ENCODE data around the gene TPCN2.

The TPCN2 gene

GRCh38 chr11:69058511-69059270 is 10.0 kb downstream of the TPCN2 start:
- DNase-seq, result no peak

DNA sequence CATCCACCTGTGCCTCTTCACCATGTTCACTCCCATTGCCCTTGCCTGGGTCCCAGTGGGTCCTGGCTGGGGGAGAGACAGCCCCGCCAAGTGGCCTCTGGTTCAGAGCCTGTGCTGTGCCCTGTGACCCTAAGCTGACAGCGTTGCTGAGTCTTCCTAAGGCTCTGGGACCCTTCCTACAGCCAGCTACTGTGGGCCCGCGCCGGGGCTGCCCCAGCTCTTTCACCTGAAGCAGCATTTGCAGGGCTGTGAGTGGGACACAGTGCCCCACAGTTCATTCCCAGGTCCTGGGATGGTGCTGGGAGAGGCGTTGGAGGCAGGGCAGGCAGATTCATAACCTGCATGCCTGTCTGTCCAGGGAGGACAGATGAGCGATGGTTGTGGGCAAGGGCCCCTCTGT is 10.7 kb downstream of the TPCN2 start:
- DNase-seq, result no peak

GRCh38 chr11:69059985-69060384 is 11.3 kb downstream of the TPCN2 start:
- no peak for DNase-seq

- no peak for DNase-seq
These were observed 12.3 kb downstream of the TPCN2 start for GRCh38 chr11:69060806-69061712.

DNA sequence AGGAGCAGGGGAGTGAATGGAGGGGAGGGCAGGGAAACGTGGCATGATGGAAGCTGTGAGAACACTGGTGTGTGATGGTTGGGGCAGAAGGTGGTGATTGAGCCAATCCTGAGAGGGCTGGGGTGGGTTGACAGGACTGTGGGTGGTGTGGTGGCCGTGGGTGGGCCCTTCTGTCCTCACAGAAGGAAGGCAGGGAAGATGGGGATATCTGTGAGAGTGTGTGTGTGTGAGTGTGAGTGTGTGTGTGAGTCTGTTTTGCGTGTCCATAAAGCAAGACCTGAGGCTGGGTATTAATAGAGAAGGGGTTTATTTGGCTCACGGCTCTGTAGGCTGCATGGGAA is 13.0 kb downstream of the TPCN2 start:
- no peak for DNase-seq

DNA sequence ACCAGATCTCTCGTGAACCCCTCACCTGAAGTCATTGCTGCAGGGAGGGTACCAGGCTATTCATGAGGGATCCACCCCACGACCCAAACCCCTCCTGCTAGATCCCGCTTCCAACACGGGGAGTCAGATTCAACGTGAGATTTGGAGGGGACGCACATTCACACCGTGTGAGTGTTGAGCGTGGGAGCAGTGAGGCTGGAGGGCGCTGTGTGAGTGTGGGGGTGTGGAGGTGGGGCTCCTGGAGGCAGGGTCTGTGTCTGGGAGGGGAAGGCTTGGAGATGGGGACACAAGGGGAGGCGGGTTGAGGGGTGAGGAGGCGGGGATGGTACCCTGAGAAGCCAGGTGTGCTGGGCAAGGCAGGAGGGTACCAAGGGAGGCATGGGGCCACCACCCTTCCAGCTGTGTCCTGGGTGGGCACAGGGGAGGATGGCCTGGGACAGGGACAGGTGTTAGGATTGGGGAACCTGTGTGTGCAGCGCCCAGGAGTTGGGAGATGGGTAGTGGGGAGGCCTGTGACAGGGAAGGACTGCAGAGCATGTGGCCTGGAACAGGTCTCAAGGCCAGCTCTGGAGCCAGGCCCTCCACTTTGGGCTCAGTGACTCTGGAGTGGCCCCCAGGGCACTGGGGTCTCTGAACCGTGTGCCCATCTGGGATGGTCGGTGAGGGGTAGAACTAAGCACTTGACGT is 13.6 kb downstream of the TPCN2 start:
- DNase-seq, result no peak

- no peak for DNase-seq
These were observed 14.3 kb downstream of the TPCN2 start for GRCh38 chr11:69062873-69063651.

- DNase-seq, result no peak
These were observed 15.0 kb downstream of the TPCN2 start for GRCh38 chr11:69063652-69064260.

DNA sequence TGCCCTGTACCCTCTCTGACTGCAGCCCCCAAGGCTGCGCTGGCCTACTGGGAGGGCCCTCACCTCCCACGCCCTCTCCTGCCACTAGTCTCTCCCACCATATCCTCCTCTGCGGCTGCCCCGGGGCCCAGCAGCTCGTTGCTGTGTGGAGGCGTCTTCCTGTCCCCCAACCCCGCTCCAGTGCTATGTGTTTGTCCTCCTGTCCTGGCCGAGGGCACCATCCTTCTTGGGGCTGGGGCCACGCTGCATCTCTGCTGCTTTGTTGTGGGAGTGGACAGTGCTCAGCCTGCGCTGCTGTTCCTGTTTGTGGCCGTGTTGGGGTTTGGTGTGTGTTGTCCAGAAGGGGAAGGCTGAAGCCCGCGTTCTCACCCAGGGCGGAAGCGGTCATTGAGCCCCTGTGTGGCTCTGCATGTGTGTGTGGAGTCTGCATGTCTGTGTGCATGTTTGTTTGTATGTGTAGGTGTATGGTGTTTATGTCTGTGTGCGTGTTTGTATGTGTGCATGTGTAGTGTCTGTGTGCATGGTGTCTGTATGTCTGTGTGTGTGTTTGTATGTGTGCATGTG is 15.7 kb downstream of the TPCN2 start:
- no peak for DNase-seq

- DNase-seq, result no peak
These were observed 16.5 kb downstream of the TPCN2 start for GRCh38 chr11:69065147-69065710.

DNA sequence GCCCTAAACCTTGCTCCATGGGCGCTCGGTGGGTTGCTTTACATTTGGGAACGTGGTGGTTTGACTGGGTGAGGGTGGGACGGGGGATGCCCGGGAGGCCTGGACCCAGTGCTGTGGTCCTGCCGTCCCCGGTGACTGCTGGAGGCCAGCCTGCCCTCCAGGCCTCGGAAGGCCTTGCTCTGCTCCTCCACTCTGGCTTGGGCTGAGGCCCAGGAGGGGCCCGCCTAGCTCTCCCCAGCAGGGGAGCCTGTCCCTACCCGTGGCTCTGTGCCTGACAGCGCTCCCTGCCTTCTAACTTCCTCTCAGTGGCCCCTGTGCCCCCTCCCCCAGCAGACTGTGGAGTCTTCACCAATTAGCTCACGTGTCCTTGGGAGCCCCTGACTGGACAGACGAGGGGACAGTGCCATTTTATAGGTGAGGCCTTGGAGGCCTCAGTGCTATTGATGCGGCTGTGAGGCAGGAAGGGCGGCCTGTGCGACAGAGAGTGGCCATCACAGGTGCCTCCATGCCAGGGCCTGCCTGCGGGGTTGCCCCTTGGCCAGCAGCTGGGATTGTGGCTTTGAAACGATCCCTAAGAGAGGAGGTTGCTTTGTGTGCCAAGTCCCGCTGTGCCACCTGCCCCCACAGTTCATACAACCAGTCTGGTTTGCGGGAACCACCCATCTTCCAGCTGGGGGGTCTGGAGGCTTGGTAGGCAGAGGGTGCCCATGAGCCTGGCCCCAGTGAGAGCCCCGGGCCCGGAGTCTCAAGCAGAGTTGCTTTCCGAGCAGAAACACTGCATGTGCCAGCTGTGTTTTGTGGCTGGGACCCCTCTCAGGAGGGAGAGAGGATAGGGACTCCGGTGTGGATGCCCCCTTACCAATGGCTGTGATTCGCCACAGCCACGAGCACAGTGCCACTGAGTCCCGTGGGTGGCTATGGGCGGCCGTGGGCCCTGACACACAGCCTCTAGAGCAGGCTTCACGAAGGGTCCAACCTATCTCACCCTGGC is 17.7 kb downstream of the TPCN2 start:
- no peak for DNase-seq

- no peak for DNase-seq
These were observed 18.5 kb downstream of the TPCN2 start for GRCh38 chr11:69067200-69067599.

- DNase-seq, result no peak
These were observed 22.5 kb downstream of the TPCN2 start for GRCh38 chr11:69071086-69071800.

DNA sequence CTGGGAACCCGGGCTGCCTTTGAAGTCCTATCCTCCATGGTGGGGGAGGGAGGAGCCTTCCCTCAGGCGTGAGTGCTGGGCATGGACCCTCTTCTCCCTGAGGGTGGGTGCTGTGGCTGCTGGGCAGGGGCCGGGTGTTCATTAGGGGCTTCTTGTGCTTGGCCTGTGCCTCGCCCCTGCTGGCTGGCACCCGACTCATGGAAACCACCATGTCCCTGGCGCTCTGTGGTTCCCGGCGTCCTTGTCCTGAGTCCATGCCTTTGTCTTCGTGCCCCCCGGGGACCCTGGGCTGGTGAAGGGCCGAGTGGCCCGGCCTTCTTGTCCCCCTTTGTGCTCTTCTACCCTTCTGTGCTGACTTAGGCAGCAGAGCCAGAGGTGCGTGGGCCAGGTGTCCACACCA is 23.2 kb downstream of the TPCN2 start:
- no peak for DNase-seq

GRCh38 chr11:69073469-69073868 is 24.7 kb downstream of the TPCN2 start:
- DNase-seq, result no peak

DNA sequence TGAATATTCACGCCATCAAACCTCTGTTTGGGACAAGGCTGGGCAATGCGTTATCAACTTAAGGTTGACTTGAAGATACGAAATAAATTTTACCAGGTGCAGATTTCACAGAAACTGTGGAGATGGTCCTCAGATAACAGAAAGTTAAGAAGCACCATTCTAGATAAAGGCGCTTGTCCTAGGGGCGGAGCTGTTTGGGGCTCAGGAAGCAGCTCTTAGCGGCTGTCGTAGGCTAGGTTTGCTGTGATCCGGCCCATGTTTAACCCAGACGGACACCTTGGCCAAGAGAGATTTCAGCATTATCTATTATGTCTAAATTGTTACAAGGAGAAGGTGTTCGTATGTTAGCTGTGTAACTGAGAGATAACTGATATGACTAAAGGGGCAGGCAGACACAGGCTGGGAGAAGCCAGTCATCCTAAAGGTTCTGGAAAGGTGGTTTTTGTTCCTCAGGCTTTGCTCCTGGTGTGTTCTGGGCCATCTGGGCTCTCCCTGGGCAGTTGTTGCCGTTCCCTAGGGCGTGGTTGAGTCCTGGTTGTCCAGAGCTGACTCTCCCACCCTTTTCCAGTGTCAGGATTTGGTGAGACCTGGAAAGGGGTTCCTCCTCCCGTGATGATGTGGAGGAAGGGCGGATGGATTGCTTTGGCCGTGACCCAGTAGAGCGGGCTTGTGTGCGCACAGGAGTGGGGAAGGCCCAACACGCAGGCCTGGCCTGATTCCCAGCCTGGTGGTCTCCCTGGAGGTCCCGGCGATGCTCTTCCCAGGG is 25.8 kb downstream of the TPCN2 start:
- no peak for DNase-seq

DNA sequence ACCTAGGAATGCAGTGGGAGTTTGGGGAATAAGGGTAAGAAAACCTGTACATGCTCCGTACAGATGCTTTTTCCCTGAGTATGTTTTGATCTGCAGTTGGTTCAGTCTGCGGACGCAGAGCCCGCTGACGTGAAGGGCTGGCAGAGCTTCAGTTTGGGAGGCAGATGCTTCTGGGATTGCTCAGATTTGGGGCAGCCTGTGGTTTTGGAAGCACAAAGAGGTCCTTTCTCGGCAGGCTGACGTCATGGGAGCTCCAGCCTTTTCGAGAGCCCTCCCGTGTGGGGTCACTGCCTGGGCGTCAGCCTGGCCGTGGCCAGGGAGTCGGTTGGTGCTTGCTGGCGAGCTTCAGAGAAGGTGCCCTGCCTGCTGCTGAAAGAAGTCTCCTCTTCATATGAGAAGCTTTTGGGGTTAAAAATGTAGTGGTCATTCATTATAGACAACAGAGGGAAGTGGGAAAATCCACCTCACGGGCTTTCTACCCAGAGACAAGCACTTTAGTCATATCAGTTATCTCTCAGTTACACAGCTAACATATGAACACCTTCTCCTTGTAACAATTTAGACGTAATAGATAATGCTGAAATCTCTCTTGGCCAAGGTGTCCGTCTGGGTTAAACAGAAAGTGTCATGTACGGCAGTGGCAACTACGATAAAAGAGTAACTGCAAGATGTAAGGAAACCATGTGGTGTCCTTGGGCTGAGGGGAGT is 26.8 kb downstream of the TPCN2 start:
- DNase-seq, result no peak

DNA sequence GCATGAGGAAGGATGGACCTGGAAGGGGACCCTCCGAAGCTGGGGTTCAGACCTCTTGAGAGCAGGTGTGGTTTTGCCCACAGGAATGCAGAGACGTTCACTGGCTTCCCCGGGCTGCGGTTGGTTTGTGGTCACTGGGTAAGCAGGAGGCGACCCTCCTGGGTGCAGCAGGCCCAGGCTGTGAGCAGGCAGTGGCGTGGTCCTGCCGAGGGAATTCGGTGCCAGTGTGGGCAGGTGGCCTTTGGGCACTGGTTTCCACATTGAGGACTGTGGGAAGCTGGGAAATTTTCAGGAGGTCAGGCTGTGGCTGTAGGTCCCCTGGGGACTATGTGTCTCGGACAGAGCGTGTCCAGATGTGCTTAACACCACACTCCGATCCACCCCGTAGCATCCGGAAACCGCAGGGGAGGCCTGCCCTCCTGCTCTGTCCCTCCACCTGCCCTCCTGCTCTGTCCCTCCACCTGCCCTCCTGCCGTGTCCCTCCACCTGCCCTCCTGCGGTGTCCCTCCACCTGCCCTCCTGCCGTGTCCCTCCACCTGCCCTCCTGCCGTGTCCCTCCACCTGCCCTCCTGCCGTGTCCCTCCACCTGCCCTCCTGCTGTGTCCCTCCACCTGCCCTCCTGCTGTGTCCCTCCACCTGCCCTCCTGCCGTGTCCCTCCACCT is 27.5 kb downstream of the TPCN2 start:
- no peak for DNase-seq

All from NCI-H187 (cell line).